Neuronal stem cell (in vitro differentiated cells): ENCODE results near the gene OR51B5.

ENCODE experiments used
- DNase-seq: peaks from one replicate; pipeline ENCODE4 v3.0.0-alpha.2; 2013; ENCODE audit warnings: low spot score
- H2AFZ ChIP-seq: one replicate; pipeline ENCODE4 v1.6.1; 2013; ENCODE audit warnings: mild to moderate bottlenecking, low read length, inconsistent platforms
- H2AK5ac ChIP-seq: 2 replicates; pipeline ENCODE4 v1.6.1; 2013; ENCODE audit warnings: low read depth, mild to moderate bottlenecking, inconsistent platforms, low read length, moderate library complexity, mixed read lengths
- H2BK120ac ChIP-seq: 2 replicates; pipeline ENCODE4 v1.6.1; 2013; ENCODE audit warnings: low read depth, mild to moderate bottlenecking, inconsistent platforms, low read length, moderate library complexity, mixed read lengths
- H2BK12ac ChIP-seq: one replicate; pipeline ENCODE4 v1.6.1; 2013; ENCODE audit warnings: low read length, inconsistent platforms
- H2BK15ac ChIP-seq: 2 replicates; pipeline ENCODE4 v1.6.1; 2013; ENCODE audit warnings: mild to moderate bottlenecking, low read length, inconsistent platforms, mixed read lengths
- H2BK5ac ChIP-seq: one replicate; pipeline ENCODE4 v1.6.1; 2013; ENCODE audit warnings: inconsistent platforms, mild to moderate bottlenecking, low read length, moderate library complexity
- H3K14ac ChIP-seq: one replicate; pipeline ENCODE4 v1.6.1; 2013; ENCODE audit warnings: low read length, inconsistent platforms
- H3K18ac ChIP-seq: 2 replicates; pipeline ENCODE4 v1.6.1; 2013; ENCODE audit warnings: low read length, inconsistent platforms
- H3K23ac ChIP-seq: 2 replicates; pipeline ENCODE4 v1.6.1; 2013; ENCODE audit warnings: low read depth, mild to moderate bottlenecking, mixed read lengths, low read length, inconsistent platforms; ENCODE audit not compliant: poor library complexity
- H3K27ac ChIP-seq: replicated peaks from 3 replicates; pipeline ENCODE4 v1.5.1; 2013; ENCODE audit warnings: low read length, inconsistent platforms
- H3K27me3 ChIP-seq, 3 experiments: 2 replicates each; pipeline ENCODE4 v1.6.1; 2013; ENCODE audit warnings: low read length in 3 of 3, mild to moderate bottlenecking in 2 of 3, inconsistent platforms in 1 of 3, low read depth in 1 of 3, mixed read lengths in 1 of 3, moderate library complexity in 1 of 3; ENCODE audit not compliant: control insufficient read depth in 3 of 3, insufficient read depth in 3 of 3
- H3K36me3 ChIP-seq, 2 donors: replicated peaks in 1 of 2; 2 replicates each; pipeline ENCODE4 v1.6.1; 2013; ENCODE audit warnings: low read length in 2 of 2; ENCODE audit not compliant: control insufficient read depth in 2 of 2, insufficient read depth in 2 of 2
- H3K4ac ChIP-seq: 2 replicates; pipeline ENCODE4 v1.6.1; 2013; ENCODE audit warnings: inconsistent platforms, mild to moderate bottlenecking, low read length, moderate library complexity
- H3K4me1 ChIP-seq, 2 donors: 1 replicate in 1 of 2; 2 replicates in 1 of 2; pipeline ENCODE4 v1.6.1; 2013; ENCODE audit warnings: low read length in 2 of 2, low read depth in 1 of 2; ENCODE audit not compliant: control insufficient read depth in 2 of 2, insufficient read depth in 1 of 2
- H3K4me2 ChIP-seq: one replicate; pipeline ENCODE4 v1.6.1; 2013; ENCODE audit warnings: mild to moderate bottlenecking, low read length, inconsistent platforms; ENCODE audit not compliant: insufficient read depth, poor library complexity, severe bottlenecking
- H3K4me3 ChIP-seq, 2 donors: 2 replicates each; pipeline ENCODE4 v1.5.1; 2013; ENCODE audit warnings: low read length in 2 of 2, mild to moderate bottlenecking in 2 of 2, inconsistent platforms in 1 of 2, moderate library complexity in 1 of 2
- H3K79me1 ChIP-seq: one replicate; pipeline ENCODE4 v1.6.1; 2013; ENCODE audit warnings: low read depth, mild to moderate bottlenecking, inconsistent platforms, low read length, moderate library complexity
- H3K9ac ChIP-seq: one replicate; pipeline ENCODE4 v1.6.1; 2013; ENCODE audit warnings: mild to moderate bottlenecking, low read depth, low read length, inconsistent platforms; ENCODE audit not compliant: poor library complexity
- H3K9me3 ChIP-seq, 2 donors: replicated peaks in 1 of 2; 2 replicates each; pipeline versions ENCODE3 to v1.6.1; 2013; ENCODE audit warnings: low read length in 2 of 2, mild to moderate bottlenecking in 2 of 2, inconsistent platforms in 1 of 2, low read depth in 1 of 2, mixed read lengths in 1 of 2, moderate library complexity in 1 of 2; ENCODE audit not compliant: control insufficient read depth in 2 of 2, insufficient read depth in 1 of 2
- H4K8ac ChIP-seq: one replicate; pipeline ENCODE4 v1.6.1; 2013; ENCODE audit warnings: low read depth, mild to moderate bottlenecking, inconsistent platforms, low read length, moderate library complexity
- H4K91ac ChIP-seq: one replicate; pipeline ENCODE4 v1.6.1; 2013; ENCODE audit warnings: low read length, low read depth, mild to moderate bottlenecking, inconsistent platforms; ENCODE audit not compliant: poor library complexity
- WGBS, 2 donors: extraction: QIAGEN DNeasy Blood & Tissue Kit; methylation state at CpG; one replicate each; pipeline ENCODE4 v1.1.7; 2013; ENCODE audit warnings: missing lambda C conversion rate in 2 of 2, mixed read lengths in 1 of 2; ENCODE audit not compliant: insufficient read length in 2 of 2, insufficient replicate concordance in 1 of 2; ENCODE audit errors: extremely low coverage in 2 of 2; 5-methylcytosine and 5-hydroxymethylcytosine counted together

Gene OR51B5

DNA sequence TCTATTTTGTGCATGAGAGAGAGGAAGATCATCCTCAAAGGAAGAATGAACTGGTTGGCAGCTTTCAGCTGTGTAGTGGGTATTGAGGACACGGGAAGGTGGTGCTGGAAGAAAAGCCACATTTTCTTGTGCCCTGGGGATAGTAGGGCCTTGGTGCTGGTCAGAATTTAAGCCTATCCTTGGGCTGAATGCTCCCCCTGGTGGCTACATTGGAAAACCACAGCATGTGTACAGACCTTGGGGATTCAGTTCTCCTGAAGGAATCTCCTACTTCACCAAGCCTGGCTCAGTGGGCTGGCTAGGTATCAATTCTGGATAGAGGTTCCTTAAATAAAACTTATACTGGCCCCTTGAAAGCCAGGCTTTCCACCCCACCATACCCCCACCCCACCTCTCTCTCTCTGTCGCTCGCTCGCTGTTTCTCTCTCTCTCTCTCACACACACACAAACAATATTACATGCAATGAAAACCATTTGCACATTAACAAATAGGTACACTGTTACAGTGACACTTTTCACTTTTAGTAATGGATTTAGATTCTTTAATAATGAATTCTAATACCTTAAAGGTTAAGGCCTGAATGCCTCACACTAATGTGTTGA is 37.5 kb upstream of the OR51B5 start:
- Histone ChIP-seq H3K9ac (no peak overlapping the region), H3K27me3 (no peaks in the 10 kb centered on the region), H3K23ac (no peak overlapping the region), H2AK5ac (no peak overlapping the region), H2BK12ac (no peak overlapping the region), H2BK120ac (no peak overlapping the region), H2BK5ac (no peak overlapping the region), H3K36me3 (no peaks in the 10 kb centered on the region), H3K79me1 (no peaks in the 10 kb centered on the region), H2AFZ (no peak overlapping the region), H3K27ac (no peak overlapping the region), H3K4me2 (no peak overlapping the region), H3K9me3 (no peaks in the 10 kb centered on the region), H4K91ac (no peak overlapping the region), H2BK15ac (no peak overlapping the region), H3K4me1 (peaks cover 0 to 2% of the 10 kb centered on the region in 2 donors), H3K18ac (no peak overlapping the region), H4K8ac (no peak overlapping the region), H3K14ac (no peak overlapping the region), H3K4ac (no peak overlapping the region), H3K4me3 (no peak overlapping the region)
- WGBS, 2 donors, result no CpG with 5 or more reads among the region's 4 CpGs
- peak; percentile 58 for DNase-seq

DNA sequence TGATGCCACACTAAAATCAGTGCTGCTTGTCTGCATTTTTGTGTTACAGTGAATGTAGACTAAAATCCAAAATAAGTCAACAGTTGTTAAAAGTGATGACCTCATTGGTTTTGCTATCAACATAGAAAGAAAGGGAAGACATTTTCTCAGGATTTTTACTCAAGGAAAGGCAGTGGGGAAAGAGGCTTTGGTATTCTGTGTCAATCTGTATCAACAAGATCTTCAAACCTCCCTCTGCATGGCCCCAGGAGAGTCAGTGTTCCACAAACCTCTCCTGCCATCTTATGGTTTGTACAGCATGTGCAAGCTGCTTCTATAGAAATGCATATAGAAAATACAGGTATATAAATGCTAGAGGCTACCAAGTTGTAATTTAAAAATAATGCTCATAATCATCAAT is 26.5 kb upstream of the OR51B5 start:
- no peaks in the 10 kb centered on the region for H3K9me3 ChIP-seq
- H4K91ac ChIP-seq, result no peak overlapping the region
- no peaks in the 10 kb centered on the region for H3K27me3 ChIP-seq
- no peak overlapping the region for H3K9ac ChIP-seq
- H2AFZ ChIP-seq, result no peak overlapping the region
- H3K79me1 ChIP-seq, result no peaks in the 10 kb centered on the region
- H3K36me3 ChIP-seq, result no peaks in the 10 kb centered on the region
- H3K23ac ChIP-seq, result no peak overlapping the region
- no peak overlapping the region for H3K4ac ChIP-seq
- no peaks in the 10 kb centered on the region for H3K4me1 ChIP-seq
- no peak overlapping the region for H3K14ac ChIP-seq
- H3K4me2 ChIP-seq, result no peak overlapping the region
- no peak for DNase-seq
- H3K27ac ChIP-seq, result no peak overlapping the region
- H2BK15ac ChIP-seq, result no peak overlapping the region
- no peak overlapping the region for H2AK5ac ChIP-seq
- H3K4me3 ChIP-seq, result no peak overlapping the region
- no peak overlapping the region for H2BK120ac ChIP-seq
- no peak overlapping the region for H4K8ac ChIP-seq
- no peak overlapping the region for H2BK5ac ChIP-seq
- H3K18ac ChIP-seq, result no peak overlapping the region
- H2BK12ac ChIP-seq, result no peak overlapping the region

DNA sequence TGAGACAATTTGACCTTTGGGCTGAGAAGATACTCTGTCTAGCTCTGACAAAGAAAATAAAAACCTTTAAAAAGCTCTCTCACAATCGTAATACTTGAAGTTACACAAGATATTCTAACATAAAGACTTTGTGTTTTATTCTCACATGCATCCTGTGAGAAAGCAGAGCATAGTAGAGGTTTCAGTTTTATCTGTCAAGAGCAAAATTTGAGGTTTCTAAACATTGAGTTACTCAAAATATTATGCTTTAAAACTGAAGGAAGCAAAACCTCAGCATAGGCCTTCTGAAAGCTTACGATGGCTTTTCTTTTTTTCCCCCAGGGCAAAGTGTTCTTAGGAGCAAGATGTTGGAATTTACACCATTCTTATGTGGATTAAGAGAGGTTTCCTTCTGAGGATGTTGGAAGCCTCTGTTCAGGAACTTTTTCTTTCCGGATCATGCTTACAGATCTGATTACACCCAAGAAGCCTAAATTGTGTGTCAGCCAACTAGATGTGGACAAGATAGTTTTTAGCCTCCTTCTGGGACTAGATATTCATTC is 25.2 kb upstream of the OR51B5 start:
- WGBS, 2 donors, result no CpG with 5 or more reads among the region's 3 CpGs
- H3K27me3 ChIP-seq, result no peaks in the 10 kb centered on the region

DNA sequence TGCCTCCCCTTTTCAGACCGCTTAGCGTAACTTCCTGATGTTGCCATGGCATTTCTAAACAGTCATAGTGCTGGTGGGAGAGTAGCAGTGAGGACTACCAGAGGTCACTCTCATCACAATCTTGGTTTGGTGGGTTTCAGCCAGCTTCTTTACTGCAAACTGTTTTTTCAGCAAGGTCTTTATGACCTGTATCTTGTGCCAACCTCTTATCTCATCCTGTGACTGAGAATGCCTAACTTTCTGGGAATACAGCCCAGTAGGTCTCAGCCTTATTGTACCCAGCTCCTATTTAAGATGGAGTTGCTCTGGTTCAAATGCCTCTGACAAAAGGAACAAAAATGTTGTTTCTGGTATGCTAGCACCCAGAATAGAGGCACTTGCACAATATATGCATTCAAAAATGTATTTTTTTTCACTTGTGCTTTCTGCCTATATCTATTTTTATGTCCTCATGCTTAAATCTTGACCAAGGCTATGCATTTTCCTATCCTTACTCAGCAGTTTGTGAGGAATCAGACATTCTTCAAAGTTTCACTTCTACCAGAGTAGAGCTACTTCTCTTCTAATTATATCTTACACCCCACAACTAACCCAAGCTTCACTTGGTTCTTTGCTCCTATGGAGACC is 24.2 kb upstream of the OR51B5 start:
- no peak overlapping the region for H3K18ac ChIP-seq
- H3K14ac ChIP-seq, result no peak overlapping the region
- no peak overlapping the region for H3K4me3 ChIP-seq
- no peak overlapping the region for H2AFZ ChIP-seq
- no peak overlapping the region for H3K23ac ChIP-seq
- no peak overlapping the region for H3K27ac ChIP-seq
- H4K8ac ChIP-seq, result no peak overlapping the region
- no peak overlapping the region for H4K91ac ChIP-seq
- no CpG with 5 or more reads among the region's 2 CpGs for WGBS, 2 donors
- no peak overlapping the region for H2BK15ac ChIP-seq
- H3K36me3 ChIP-seq, result no peaks in the 10 kb centered on the region
- H3K79me1 ChIP-seq, result no peaks in the 10 kb centered on the region
- DNase-seq, result no peak
- no peaks in the 10 kb centered on the region for H3K4me1 ChIP-seq
- H2BK12ac ChIP-seq, result no peak overlapping the region
- H3K4me2 ChIP-seq, result no peak overlapping the region
- H2AK5ac ChIP-seq, result no peak overlapping the region
- H2BK5ac ChIP-seq, result no peak overlapping the region
- no peaks in the 10 kb centered on the region for H3K9me3 ChIP-seq
- no peak overlapping the region for H3K4ac ChIP-seq
- H2BK120ac ChIP-seq, result no peak overlapping the region
- no peaks in the 10 kb centered on the region for H3K27me3 ChIP-seq
- no peak overlapping the region for H3K9ac ChIP-seq

More for the DNA sequence above, 25.2 kb upstream of the OR51B5 start:
- H3K27ac ChIP-seq, result no peak overlapping the region
- no peak overlapping the region for H3K4me3 ChIP-seq
- no peak overlapping the region for H3K4me2 ChIP-seq
- no peak overlapping the region for H2BK12ac ChIP-seq
- H2BK5ac ChIP-seq, result no peak overlapping the region
- no peak overlapping the region for H3K9ac ChIP-seq
- no peak overlapping the region for H2BK15ac ChIP-seq
- no peaks in the 10 kb centered on the region for H3K79me1 ChIP-seq
- no peak overlapping the region for H3K14ac ChIP-seq
- no peaks in the 10 kb centered on the region for H3K9me3 ChIP-seq
- no peak overlapping the region for H3K18ac ChIP-seq
- no peak overlapping the region for H2BK120ac ChIP-seq
- no peaks in the 10 kb centered on the region for H3K36me3 ChIP-seq
- no peak overlapping the region for H3K23ac ChIP-seq
- no peak overlapping the region for H2AK5ac ChIP-seq
- H4K91ac ChIP-seq, result no peak overlapping the region
- no peak overlapping the region for H2AFZ ChIP-seq
- DNase-seq, result no peak
- H4K8ac ChIP-seq, result no peak overlapping the region
- no peak overlapping the region for H3K4ac ChIP-seq
- no peaks in the 10 kb centered on the region for H3K4me1 ChIP-seq
